Stimulated activated effector memory CD8-positive, alpha-beta T cell treated with anti-CD3 and anti-CD28 coated beads, Interleukin-12 subunit alpha, Interleukin-12 subunit beta, amount 100 ng/mL, for 72 hours (primary cell): ENCODE measurements around the gene GTF2IRD1.
"Not testable (repeated sequence)": the region's sequence is repeated elsewhere in the genome, so short reads cannot be mapped to it uniquely, and the experiment has no call there.

Source experiments
- ATAC-seq: fragments of 150-1000 bp; cut with Tn5 transposase; 2 replicates; pipeline ENCODE4 v1.10.0; 2021
- DNase-seq, 2 donors: peaks; one replicate each; pipeline ENCODE4 v3.0.0; 2021 to 2022; ENCODE audit warnings: low spot score in 2 of 2
- H3K27ac Mint-ChIP-seq: one replicate; pipeline ENCODE4 v1.8.0; 2022; ENCODE audit warnings: mild to moderate bottlenecking, mixed read lengths
- H3K36me3 Mint-ChIP-seq: one replicate; pipeline ENCODE4 v1.8.0; 2022; ENCODE audit warnings: mild to moderate bottlenecking, mixed read lengths
- H3K4me1 Mint-ChIP-seq: one replicate; pipeline ENCODE4 v1.8.0; 2022; ENCODE audit warnings: mixed read lengths
- H3K4me3 Mint-ChIP-seq: one replicate; pipeline ENCODE4 v1.8.0; 2022; ENCODE audit warnings: mild to moderate bottlenecking, mixed read lengths
- H3K9me3 Mint-ChIP-seq: one replicate; pipeline ENCODE4 v1.8.0; 2022; ENCODE audit warnings: mixed read lengths

Gene GTF2IRD1

DNA sequence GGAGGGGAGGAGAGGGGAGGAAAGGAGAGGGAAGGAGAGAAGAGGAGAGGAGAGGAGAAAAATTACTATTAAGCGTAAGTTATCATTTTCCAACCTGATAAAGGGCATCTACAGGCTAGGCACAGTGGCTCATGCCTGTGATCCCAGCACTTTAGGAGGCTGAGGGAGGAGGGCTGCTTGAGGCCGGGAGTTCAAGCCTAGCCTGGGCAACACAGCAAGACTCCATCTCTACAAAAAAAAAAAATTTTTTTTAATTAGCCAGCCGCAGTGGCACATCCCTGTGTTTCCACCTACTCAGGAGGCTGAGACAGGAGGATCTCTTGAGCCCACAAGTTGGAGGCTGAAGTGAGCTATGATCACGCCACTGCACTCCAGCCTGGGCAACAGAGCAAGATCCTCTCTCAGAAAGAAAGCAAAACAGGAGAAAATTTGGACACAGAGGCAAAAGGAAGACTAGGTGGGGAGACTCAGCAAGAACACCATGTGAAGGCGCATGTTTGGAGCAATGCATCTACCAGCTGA, 168.6 kb downstream of the GTF2IRD1 start:
- DNase-seq = no peak
- Mint-ChIP-seq H3K4me1 (peaks cover 5% of the 10 kb centered on the region), H3K27ac (no peak overlapping the region), H3K36me3 (no peaks in the 10 kb centered on the region), H3K4me3 (no peak overlapping the region), H3K9me3 (no peaks in the 10 kb centered on the region)
- ATAC-seq = no peak

DNA sequence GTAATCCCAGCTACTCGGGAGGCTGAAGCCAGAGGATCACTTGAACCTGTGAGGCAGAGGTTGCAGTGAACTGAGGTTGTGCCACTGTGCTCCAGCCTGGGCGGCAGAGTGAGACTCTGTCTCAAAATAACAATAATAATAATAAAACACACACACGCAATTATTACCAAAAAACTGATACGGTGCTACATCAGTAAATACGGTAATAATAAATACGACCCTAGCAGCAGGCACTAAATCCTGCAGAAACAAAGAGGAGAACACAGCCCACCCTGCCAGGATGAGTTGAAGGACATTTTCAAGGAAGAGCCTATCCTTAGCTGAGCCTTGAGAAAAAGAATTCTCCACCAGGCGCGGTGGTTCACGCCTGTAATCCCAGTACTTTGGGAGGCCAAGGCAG, 169.4 kb downstream of the GTF2IRD1 start:
- H3K4me3 Mint-ChIP-seq = no peak overlapping the region
- H3K9me3 Mint-ChIP-seq = no peaks in the 10 kb centered on the region
- no peak overlapping the region for H3K27ac Mint-ChIP-seq
- no peaks in the 10 kb centered on the region for H3K36me3 Mint-ChIP-seq
- no peaks in the 10 kb centered on the region for H3K4me1 Mint-ChIP-seq
- DNase-seq = no peak
- ATAC-seq = no peak

- H3K36me3 Mint-ChIP-seq = no peaks in the 10 kb centered on the region
- H3K27ac Mint-ChIP-seq = no peak overlapping the region
- no peaks in the 10 kb centered on the region for H3K4me1 Mint-ChIP-seq
- ATAC-seq (no peak), DNase-seq (no peak)
- H3K9me3 Mint-ChIP-seq = no peaks in the 10 kb centered on the region
- H3K4me3 Mint-ChIP-seq = no peak overlapping the region
Observed at GRCh38 chr7:74625446-74625845, 171.7 kb downstream of the GTF2IRD1 start.

DNA sequence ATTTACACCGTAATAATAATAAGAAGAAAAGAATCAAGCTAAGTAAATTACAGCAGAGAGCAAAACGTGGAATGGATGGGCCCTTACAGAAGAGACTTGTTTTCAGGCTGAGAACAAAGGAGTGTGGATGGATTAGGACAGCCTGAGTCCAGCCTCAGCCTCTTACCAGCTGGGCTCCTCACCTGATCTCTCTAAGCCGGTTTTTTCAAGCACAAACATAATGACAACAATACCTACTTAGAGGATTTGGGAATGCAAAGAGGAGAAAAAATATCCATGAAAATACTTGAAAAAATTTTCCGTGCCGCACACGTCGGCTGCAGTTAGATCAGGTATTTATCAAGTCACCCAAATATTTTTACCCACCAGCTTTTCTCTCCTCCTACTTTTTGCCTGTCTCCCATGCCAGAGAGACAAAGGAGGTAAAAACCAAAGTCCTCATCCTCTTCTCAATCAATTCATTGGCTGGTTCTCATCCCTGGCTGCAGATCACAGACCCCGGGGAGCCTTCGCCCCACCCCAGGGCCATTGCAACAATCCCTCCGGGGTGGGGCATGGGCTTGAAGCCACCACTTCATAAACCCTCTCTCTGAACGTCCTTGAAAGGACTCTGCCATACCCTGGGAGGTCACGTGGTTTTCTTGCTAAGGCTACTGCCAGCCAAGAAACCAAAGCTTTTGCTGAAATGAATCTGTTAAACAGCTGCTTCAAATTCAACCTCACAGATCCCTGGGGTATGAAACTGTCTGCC, 174.1 kb downstream of the GTF2IRD1 start:
- Mint-ChIP-seq H3K4me3 (no peak overlapping the region), H3K36me3 (no peaks in the 10 kb centered on the region)

DNA sequence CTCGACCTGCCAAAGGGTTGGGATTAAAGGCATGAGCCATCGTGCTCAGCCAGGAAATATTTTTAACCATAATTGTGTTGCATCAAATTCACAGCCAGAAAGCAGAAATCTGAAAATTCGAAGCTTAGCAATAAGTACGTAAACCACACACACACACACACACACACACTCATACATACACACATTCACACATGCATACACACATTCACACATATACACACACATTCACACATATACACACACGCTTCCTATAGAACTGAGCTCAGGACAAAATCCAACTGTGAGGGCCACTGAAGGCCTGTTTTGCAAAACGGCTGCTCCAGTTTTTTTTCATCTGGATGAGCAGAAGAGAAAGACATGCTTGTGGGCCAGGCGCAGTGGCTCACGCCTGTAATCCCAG, 178.8 kb downstream of the GTF2IRD1 start:
- H3K36me3 Mint-ChIP-seq = no peaks in the 10 kb centered on the region
- H3K9me3 Mint-ChIP-seq = no peaks in the 10 kb centered on the region
- DNase-seq (no peak), ATAC-seq (no peak)
- H3K4me1 Mint-ChIP-seq = no peaks in the 10 kb centered on the region
- no peak overlapping the region for H3K4me3 Mint-ChIP-seq
- no peak overlapping the region for H3K27ac Mint-ChIP-seq

More for the DNA sequence above, 174.1 kb downstream of the GTF2IRD1 start:
- ATAC-seq (no peak), DNase-seq (no peak)
- no peaks in the 10 kb centered on the region for H3K9me3 Mint-ChIP-seq
- no peaks in the 10 kb centered on the region for H3K4me1 Mint-ChIP-seq
- H3K27ac Mint-ChIP-seq = no peak overlapping the region

DNA sequence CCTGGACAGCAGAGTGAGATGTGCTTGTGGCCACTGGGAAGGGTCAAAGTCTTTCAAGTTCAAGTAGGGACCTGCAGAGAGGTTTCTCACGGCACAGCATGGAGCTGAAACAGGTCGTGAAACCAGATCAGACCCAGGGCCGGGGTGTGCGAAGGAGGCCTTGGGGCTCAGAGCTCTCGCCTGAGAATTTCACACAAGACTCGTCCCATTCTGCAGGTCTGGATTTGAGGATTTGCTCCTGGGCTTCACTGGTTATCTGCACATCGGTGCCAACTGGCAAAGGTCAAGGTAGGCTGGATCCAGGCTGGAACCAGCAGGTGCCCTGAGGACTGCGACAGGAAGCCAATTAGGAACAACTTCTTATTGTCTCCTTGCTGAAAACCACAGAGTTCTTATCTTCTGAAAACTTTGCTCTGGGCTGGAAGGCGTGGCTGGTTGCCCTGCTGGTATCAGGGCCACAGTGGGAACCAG, 179.8 kb downstream of the GTF2IRD1 start:
- no peak for DNase-seq
- H3K36me3 Mint-ChIP-seq = no peaks in the 10 kb centered on the region
- no peak for ATAC-seq
- H3K27ac Mint-ChIP-seq = no peak overlapping the region
- H3K4me1 Mint-ChIP-seq = no peaks in the 10 kb centered on the region
- no peaks in the 10 kb centered on the region for H3K9me3 Mint-ChIP-seq
- H3K4me3 Mint-ChIP-seq = no peak overlapping the region

- Mint-ChIP-seq H3K4me3 (no peak overlapping the region), H3K9me3 (no peaks in the 10 kb centered on the region), H3K36me3 (no peaks in the 10 kb centered on the region), H3K27ac (no peak overlapping the region), H3K4me1 (no peaks in the 10 kb centered on the region)
- ATAC-seq (no peak), DNase-seq (no peak)
Observed at GRCh38 chr7:74637745-74638144, 184.0 kb downstream of the GTF2IRD1 start.

DNA sequence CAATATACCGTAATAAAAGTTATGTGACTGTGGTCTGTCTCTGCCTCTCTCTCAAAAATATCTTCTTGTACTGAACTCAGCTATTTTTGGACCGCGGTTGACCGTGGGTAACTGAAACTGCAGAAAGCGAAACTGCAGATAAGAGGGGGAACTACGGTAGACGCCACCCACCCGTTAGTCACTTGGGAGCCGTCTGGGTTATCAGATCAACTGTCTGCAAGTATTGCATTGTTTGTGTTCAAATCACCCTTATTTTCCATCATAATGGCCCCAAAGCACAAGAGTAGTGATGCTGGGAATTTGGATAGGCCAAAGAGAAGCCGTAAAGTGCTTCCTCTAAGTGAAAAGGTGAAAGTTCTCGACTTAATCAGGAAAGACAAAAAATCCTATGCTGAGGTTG, 196.3 kb downstream of the GTF2IRD1 start:
- peaks cover 27% of the 10 kb centered on the region for H3K4me1 Mint-ChIP-seq
- H3K27ac Mint-ChIP-seq = peak overlapping the region; percentile 95
- DNase-seq = peak; percentile 66 to 86
- not testable (repeated sequence) for H3K9me3 Mint-ChIP-seq, H3K36me3 Mint-ChIP-seq
- peak overlapping the region; percentile 87 for H3K4me3 Mint-ChIP-seq
- peak; percentile 98 for ATAC-seq

DNA sequence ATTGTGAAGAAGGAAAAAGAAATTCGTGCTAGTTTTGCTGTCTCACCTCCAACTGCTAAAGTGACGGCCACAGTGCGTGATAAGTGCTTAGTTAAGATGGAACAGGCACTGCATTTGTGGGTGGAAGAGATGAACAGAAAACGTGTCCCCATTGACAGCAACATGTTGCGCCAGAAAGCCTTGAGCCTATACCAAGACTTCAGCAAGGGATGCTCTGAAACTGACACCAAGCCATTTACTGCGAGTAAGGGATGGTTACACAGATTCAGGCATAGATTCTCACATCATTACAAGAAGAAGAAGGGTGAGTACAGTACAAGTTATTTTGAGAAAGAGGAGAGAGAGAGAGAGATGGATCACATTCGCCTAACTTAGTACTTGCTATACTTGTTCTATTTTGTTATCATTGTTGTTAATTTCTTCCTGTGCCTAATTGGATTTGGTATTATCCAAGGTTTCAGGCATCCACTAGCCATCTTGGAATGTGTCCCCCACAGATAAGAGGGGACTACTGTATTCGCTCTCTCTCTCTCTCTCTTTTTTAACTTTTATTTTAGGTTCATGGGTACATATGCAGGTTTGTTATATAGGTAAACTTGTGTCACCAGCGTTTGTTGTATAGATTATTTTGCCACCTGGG, 196.9 kb downstream of the GTF2IRD1 start:
- peaks cover 30% of the 10 kb centered on the region for H3K4me1 Mint-ChIP-seq
- H3K4me3 Mint-ChIP-seq = peak overlapping the region; percentile 87

GRCh38 chr7:74651133-74651504, 197.4 kb downstream of the GTF2IRD1 start:
- Mint-ChIP-seq H3K27ac (peak overlapping the region; percentile 95), H3K4me3 (peak overlapping the region; percentile 87), H3K4me1 (peaks cover 35% of the 10 kb centered on the region)
- DNase-seq, H3K9me3 Mint-ChIP-seq, ATAC-seq, H3K36me3 Mint-ChIP-seq: not testable (repeated sequence)

More for the DNA sequence above, 196.9 kb downstream of the GTF2IRD1 start:
- H3K27ac Mint-ChIP-seq = peak overlapping the region; percentile 95
- not testable (repeated sequence) for DNase-seq, H3K36me3 Mint-ChIP-seq, H3K9me3 Mint-ChIP-seq
- ATAC-seq = peak; percentile 88
